HG03060 (cell line): ENCODE data around the gene ACHE.

Source experiments
- ATAC-seq: cut with Tn5 transposase; IDR thresholded peaks from one replicate; pipeline ENCODE4 v1.9.1; 2021; ENCODE audit warnings: low read depth, moderate number of reproducible peaks; ENCODE audit not compliant: unreplicated experiment

Gene ACHE

GRCh38 chr7:100897772-100898454 is 2.2 kb upstream of the ACHE start:
- no peak for ATAC-seq

GRCh38 chr7:100896732-100897608 is 1.3 kb upstream of the ACHE start:
- no peak for ATAC-seq

- no peak for ATAC-seq
Measured at GRCh38 chr7:100895956-100896731, 456 bp upstream of the ACHE start.

- no peak for ATAC-seq
Measured at GRCh38 chr7:100894860-100895700, 608 bp downstream of the ACHE start.

- no peak for ATAC-seq
Measured at GRCh38 chr7:100893910-100894721, 1.6 kb downstream of the ACHE start.

GRCh38 chr7:100893318-100893895 is 2.3 kb downstream of the ACHE start:
- ATAC-seq = no peak

- no peak for ATAC-seq
Measured at GRCh38 chr7:100892364-100893317, 3.0 kb downstream of the ACHE start.

- no peak for ATAC-seq
Measured at GRCh38 chr7:100891568-100892247, 4.0 kb downstream of the ACHE start.

- ATAC-seq = no peak
Measured at GRCh38 chr7:100890653-100891567, 4.8 kb downstream of the ACHE start.

GRCh38 chr7:100888988-100889750 is 6.5 kb downstream of the ACHE start, which contains the start of gene UFSP1:
Gene UFSP1, minus strand, starts transcription at chr7:100889715. Its CDS starts 444 bp downstream, at chr7:100889271.
- ATAC-seq = no peak

GRCh38 chr7:100888291-100888987 is 7.2 kb downstream of the ACHE start:
- no peak for ATAC-seq

GRCh38 chr7:100887516-100888290 is 8.0 kb downstream of the ACHE start:
- ATAC-seq = no peak

GRCh38 chr7:100886936-100887515 is 8.7 kb downstream of the ACHE start:
- no peak for ATAC-seq
